GM19324 (cell line): Measurements from ENCODE around the gene RORC.

Experiments used
- ATAC-seq: cut with Tn5 transposase; IDR thresholded peaks from one replicate; pipeline ENCODE4 v1.9.1; 2021; ENCODE audit warnings: mild to moderate bottlenecking, moderate library complexity; ENCODE audit not compliant: unreplicated experiment, low FRiP score

RORC gene

DNA sequence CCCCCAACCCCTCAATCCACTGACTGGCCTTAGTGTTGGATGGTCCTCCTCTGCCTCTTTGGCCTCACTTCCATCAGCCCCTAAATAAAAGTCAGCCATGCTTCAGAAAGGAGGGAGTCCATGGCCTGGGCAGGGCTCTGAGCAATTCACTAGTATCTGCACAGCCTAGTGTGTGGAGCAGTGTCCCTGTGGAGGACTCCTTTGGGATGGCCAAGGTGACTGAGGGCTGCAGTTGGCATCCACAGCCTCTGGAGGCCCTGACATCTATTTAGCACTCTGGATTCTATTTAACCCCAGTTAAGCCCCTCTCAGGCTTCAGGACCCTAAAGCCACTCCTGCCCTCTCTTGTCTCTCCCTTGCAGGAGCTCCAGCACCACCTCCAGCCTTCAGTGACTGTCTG lies 18.3 kb upstream of the RORC start:
- ATAC-seq: no peak

DNA sequence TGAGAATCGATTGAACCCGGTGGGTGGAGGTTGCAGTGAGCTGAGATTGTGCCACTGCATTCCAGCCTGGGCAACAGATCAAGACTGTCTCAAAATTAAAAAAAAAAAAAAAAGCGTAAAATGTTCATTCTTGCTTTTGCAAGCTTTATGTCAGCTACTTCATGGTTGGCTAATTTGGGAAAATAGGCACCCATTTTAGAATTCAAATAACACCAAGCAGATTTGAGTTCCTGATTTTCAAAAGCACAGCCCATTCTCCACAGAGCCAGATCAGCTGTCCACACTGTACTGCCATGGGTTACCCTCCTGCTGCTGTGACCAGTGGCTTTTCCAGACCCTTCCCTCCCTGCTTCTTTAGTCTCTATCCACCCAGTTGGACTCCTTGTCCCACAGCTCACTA lies 17.5 kb upstream of the RORC start:
- no peak for ATAC-seq

DNA sequence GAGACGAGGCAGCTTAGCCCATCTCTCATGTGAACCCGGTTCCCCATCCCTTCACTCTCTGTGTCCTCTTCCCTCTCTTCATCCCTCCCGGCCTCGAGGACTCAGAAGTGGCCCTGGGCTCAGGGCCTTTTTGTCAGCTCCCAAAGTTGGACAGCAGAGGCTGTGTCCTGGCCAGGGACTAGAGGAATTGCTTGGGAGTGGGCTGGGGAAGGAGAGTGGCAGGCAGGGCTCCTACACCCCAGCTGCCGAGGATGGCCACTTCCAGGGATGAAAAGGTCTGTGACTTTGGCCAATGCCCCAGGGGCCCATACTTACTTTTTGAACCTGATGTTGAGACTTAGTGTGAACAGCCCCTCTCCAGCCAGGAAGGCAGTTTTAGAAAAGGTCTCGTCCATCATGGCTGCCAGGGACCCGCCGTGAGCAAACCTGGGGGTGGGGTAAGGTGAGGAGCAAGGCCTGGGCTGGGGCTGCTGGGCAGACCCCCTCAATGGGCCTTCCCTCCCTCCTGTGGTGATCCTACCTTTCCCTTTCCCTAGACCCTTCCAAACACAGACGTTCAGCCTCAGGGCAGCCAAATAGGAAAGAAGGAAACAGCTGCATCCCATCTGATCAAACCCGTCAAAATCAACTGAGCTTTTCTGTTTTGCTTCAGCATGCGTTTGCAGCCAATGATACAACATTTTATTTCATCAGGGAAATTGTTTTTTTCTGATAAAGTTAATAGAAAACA lies 16.4 kb upstream of the RORC start:
- ATAC-seq: no peak

DNA sequence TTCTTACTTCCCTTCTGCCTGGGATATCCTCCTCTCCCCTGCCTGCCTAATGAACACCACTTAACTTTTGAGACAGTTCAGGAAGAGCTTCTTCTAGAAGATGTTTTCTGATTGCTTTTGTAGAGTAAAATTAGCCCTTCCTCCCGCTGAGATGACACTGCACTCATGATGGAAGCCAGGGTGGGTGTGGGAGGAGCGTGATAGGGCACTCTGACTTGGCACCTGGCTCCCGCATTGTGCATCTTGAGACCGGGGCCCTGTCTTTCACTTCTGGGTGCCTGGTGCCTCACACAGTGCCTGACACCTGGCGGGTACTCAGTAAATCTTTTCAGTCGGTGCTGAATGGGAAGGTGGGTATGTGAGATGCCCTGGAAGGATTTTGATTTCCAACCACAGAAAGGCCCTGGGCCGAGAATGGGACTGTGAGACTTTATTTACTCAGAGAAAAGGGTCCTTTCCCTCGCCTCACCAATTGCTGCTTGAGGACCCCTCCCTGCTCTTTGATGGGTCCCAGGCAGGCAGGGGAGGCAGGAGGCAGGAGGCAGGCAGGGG lies 15.2 kb upstream of the RORC start:
- no peak for ATAC-seq

DNA sequence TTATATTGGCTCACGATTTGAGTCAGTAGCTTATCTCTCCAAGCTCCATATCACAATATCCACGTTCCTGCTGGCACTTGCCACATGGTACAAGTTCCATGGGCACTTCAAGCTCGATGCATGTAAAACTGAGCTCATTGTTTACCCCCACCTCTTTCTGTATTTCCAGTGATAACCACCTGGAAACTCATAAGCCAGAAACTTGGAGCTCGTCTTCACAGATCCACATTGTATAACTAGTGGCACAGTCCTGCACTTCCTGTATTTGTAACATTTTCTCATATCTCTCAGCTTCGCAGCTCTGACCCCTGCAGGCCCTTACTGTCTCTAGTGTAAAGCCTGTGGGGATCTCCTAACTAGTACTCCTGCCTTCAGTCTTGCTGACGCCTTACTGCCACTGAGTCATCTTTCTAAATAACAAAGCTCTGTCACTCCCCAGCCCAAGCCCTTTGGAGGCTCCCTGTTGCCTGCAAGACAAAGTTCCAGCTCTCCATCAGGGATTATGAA lies 14.5 kb upstream of the RORC start:
- ATAC-seq: no peak

DNA sequence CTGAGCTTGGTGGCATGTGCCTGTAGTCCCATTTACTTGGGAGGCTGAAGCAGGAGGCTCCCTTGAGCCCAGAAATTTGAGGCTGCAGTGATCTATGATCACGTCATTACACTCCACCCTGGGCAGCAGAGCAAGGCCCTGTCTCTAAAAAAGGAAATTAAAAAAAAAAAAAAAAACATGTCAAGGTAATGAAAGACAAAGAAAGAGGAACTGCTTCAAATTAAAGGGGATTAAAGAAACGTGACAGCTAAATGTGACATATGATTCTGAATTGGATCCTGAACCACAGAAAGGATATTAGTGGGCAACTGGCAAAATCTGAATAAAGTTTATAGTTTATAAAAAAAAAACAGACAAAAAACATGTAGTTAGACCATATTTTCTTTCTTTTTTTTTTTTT lies 11.8 kb upstream of the RORC start:
- no peak for ATAC-seq

DNA sequence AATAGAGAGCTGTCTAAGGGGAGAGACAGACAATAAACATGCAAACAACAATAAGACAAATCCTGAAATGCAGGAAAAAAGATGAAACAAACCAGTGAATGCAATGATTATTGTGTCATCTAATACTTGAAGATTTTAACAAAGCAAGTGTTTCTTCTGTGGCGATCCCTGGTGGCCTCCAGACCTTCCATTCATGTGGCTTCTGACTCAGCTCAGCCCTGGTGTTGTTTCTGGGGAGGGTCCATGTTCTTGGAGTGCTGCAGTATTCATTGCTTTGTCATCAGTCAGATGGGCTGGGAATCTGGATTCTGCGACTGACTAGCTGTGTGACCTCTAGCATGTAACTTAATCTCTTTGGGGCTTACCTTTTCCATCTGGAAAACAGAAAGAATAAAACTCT lies 9.5 kb upstream of the RORC start:
- ATAC-seq: no peak

DNA sequence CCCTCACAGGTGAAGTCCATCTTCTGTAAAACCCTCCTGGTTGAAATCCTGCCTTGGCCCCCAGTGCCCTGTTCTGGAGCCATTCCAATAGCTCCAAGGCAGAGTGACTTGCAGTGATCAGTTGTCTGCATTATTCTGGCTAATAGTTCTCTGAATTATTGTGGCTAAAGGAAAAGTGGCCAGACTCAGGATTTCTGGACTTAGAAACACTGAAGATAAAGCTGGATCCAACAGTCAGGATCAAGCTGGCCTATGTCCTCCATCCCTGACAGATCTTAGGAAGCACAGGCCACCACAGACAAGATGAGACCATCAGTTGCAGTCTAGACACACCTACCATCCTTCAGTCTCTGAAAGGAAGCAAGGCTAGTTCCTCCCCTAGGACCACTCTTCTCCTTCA lies 8.8 kb upstream of the RORC start:
- no peak for ATAC-seq

DNA sequence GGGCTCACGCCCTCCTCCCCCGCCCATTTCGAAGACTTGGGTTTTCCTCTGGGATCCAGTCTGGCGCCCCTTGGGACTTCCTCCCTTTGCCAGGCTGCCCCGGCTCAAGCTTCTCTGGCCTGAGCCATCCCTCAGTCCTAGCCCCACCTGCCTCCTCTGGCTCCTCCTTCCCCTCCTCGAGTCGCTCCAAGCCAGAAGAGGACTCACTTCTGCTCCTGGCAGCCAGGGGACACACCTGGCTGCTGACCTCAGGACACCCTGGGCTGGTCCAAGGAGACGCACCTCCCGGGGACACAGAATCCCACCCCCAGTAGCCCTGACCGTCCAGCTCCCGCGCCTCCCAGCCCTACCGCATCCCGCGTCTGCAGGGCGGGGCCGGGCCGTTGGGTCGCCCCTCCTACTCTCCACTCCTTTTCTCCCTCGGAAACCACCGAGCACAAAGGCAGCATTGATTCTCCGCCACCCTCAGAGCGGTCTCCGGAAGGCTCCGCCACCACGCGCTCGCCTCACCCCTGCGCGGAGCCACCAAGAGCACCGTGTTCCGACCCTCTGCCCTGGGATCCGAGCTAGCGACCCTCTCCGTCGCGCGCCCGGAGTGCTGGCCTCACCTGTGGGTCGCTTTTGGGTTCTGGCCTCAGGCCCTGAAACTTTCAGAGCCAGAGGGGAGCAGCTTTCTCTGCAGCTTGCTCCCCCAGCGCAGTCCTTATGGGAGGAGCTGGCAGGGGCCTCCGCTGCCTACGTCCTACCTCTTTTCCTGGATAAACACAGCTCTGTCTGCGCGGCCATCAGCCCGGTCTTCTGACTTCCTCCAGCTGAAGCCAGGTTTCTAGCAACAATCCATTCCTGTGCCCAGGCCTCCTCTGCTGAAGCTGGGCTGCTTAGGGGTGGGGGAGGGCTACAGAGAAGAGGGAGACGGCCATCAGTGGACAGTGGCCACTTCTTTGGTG lies 8.1 kb upstream of the RORC start, which contains the start of gene C2CD4D:
Gene C2CD4D (minus strand): TSS at position 364 of the 947 bp plus-strand sequence. CDS start 831 bp downstream, outside the sequence.
- no peak for ATAC-seq

DNA sequence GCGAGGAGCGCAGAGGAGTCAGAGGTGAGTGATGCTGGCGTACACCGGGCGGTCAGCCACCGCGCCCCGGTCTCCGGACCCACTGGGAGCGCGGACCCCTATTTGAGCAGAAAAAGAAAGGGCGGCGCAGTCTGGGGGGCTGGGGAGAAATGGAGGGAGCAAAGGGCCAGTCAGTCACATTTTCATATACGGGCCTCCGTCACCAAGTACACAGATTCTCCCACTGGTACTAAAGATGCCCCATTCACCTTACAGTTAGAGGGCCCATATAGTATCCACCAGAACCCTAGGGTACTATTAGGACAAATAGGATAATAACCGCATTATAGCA lies 7.4 kb upstream of the RORC start:
- ATAC-seq: no peak

DNA sequence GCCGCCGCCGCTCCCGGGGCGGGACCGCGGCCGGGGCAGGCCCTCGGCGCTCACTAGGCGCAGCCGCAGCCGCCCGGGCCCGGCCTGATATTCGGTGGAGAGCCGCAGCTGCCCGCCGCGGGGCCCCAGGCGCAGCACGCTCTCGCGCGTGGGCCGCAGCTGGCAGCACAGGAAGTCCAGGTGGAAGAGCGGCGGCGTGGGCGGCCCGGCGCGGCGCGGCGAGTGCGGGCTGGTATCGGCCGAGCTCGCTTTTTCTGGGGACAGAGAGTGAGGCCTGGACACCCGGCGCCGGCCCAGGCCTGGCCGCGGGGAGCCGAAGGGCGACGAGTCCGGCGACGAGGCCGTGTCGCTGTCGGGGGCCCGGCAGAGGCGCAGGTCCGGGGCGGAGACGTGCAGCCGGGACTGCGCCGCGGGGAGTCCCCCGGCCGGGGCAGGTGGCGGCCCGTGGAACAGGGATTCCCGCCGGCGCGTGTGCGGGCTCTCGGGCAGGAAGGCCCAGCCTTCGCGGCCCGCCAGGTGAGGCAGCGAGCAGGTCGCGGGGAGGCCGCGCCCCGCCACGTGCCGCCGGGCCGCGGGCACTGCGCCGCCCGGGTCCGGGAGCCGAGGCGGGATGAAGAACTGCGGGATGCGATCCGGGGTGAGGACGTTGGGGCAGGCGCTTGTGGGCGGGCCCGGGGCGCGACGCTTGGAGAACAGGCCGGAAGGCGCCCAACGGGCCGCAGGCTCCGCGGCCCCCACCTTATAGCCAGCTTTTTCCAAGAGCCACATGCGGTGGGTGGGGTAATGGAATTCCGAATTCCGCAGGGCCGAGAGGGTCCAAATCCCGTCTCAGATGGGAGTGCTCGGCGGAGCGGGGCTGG lies 6.8 kb upstream of the RORC start:
- no peak for ATAC-seq

DNA sequence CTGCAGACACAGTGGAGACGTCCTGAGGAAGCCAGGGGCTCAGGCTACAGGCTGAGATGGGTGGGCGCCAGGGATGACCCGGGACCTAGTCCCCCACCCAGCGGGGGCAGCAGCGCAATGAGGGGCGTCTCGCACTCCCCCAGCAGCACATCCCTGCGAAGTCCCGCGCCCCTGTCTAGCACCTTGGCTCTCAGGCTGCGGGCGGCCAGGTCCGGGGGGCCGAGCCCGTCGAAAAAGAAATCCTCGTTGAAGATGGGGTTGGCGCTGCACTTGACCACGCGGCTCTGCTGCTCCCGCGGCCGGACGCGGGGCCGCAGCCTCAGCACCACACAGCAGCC lies 6.3 kb upstream of the RORC start:
- no peak for ATAC-seq

DNA sequence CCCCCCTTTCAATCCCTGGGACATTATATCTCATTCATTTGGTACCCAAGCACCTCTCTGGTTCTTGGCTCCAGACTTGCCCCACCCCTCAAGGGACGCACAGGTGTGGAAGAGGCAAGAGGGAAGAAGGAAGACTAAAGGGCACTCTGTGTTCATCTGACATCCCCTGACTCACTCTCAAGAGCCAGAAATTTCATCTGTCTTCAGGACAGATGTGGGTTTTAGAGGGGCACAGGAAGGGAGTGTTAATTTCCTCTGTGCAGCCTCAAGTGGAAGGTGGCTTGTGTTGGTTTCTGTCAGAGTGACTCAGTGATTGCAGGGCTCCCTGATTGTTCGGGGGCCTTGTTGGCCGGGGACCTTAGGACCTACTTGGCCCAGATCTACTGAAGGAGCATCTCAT lies 5.6 kb upstream of the RORC start:
- ATAC-seq: no peak

DNA sequence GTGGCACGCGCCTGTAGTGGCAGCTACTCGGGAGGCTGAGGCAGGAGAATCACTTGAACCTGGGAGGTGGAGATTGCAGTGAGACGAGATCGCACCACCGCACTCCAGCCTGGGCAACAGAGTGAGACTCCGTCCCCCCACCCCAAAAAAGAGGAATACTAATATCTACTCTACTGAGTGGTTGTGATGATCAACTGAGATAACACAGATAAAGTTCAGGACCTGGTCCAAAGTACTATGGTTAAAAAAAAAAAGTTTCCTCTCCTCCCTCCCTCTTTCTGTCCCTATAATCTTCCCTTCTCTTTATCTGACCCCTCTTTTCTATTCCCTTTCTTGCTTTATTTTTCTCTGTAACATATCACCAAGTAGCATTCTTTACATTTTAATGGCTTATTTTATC lies 4.0 kb upstream of the RORC start:
- ATAC-seq: no peak

DNA sequence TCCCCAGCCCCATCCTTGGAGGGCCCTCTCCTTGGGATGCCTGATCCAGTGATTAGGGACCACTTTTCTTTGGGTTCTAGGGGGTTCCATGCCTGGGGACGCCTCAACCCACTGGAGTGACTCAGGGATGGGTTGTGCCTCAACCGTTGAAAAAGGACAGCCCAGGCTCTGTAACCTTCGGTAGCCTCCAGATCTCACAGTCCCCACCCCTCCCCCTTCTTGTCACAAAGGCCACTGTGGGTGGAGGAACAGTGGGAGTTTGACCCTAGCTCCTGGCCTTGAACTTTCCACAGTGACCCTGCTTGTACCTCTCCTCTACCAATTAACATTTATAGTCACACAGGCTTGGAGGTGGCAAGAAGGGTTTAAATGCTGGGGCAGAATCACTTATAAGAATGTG lies 2.6 kb upstream of the RORC start:
- no peak for ATAC-seq

DNA sequence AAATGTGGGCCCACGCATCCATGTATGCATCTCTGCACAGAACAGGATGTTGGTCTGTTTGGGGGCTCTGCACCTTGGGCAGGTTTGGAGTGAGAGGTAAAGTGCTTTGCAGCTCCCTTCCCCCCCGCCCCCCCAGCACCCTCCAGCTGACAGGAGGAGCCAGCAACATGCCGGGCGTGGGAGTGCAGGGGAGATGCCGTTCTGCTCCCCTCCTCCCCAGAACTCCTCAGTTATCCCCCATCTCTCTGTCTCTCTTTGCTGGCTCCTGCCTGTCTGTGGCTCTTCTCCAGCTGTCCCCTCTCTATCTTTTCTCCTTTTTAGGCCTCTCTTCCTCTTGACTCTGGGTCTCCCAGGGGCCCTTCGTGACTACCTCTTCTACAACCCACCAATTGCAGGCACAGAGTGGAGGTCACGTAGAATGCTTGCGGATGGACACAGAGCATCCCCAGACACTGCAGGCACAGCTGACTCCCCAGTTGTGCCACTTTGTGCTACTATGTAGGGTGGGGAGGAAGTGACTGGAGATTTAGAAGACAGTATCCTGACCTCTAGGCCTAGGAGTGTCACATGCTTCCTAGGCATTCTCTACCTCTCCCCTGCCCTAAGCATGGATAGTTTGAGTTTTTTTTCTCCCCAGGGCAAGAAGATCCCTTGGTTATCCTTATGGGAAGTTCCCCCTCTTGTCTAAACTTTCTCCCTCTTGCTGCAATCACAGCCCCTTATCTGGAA lies 1.7 kb upstream of the RORC start:
- no peak for ATAC-seq

DNA sequence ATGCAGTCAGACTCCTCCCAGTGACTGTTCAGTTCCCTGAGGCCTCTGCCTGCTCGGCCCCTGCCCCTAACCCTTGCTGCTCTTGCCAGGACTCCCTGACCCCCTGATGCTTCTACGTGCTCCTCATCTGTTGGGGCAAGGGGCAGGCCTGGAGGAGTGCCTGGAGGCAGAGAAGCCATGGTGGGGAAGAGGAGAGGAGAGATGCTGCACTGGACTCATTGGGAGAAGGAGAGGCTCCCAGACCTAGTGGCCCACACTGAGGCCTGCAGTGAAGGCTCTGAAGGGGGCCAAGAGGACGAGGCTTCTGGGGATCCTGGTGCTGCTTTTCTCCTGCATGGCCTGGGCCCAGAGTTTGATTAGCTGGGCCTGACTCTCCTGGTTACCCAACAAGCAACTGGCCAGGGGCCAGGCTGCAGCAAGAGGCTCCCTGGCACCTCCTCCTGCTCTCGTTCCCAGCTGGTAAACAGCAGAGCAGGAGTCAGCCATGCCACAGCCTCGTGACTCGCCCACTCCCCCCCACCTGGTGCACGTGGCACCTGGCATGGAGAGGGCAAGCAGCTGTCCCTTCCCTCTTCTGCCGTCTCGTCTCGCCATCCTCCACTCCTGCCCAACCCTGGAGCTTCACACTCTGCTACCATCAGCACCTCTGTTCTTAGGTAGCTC lies 847 bp upstream of the RORC start:
- no peak for ATAC-seq

DNA sequence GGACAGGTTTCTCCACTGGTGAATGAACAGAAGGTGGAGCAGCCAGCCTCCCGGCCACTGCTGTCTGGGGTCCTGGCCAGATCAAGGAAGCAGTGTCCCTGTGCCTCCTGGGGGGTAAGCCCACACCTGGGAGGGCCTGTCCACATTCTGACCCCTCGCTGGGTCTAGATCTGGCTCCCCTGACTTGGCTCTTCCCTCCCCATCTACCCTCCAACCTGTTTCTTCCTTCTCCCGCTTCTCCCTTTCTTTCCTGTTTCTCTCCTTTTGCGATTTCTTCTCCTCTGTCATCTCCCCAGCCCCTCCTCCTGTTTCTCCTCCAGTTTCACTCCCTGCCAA lies 378 bp downstream of the RORC start:
- no peak for ATAC-seq

DNA sequence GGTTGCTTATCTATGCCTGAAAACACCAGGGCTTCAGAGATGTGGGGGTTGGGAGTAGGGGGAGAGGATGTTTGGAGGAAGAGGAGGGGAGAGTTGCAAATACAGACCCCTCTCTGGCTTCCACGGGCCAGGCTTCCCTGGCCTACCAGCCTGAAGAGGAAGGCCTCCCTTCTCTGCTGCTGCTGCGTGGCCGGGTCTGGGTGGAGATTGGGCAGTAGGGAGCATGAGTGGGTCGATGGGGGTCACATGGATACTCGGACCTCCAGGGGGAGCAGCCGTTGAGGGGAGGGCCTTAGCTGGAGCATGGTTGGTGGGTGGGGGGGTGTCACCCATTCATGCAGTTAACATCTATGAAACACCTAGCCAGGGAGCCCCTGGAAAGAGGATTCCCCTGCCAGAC lies 1.5 kb downstream of the RORC start:
- ATAC-seq: no peak
